Epithelial cell of esophagus (primary cell): ENCODE data around the gene SOX14.
A peak's percentile ranks its signal among the peaks of the same experiment; 100 is the strongest.

ENCODE experiments used
- DNase-seq: peaks from one replicate; pipeline ENCODE4 v3.0.0; 2010; ENCODE audit warnings: low read depth
- H3K4me3 ChIP-seq: 2 replicates; pipeline ENCODE4 v1.5.1; 2011; ENCODE audit warnings: mild to moderate bottlenecking, low read length, control low read depth
- TF ChIP-seq, protein P1 (sequence below): IDR thresholded peaks from 2 replicates; pipeline ENCODE4 v1.5.1; 2011; ENCODE audit warnings: low read depth, mild to moderate bottlenecking, low read length, control low read depth, inconsistent platforms; ENCODE audit not compliant: insufficient read depth; ENCODE audit errors: missing control alignments

The SOX14 gene

DNA sequence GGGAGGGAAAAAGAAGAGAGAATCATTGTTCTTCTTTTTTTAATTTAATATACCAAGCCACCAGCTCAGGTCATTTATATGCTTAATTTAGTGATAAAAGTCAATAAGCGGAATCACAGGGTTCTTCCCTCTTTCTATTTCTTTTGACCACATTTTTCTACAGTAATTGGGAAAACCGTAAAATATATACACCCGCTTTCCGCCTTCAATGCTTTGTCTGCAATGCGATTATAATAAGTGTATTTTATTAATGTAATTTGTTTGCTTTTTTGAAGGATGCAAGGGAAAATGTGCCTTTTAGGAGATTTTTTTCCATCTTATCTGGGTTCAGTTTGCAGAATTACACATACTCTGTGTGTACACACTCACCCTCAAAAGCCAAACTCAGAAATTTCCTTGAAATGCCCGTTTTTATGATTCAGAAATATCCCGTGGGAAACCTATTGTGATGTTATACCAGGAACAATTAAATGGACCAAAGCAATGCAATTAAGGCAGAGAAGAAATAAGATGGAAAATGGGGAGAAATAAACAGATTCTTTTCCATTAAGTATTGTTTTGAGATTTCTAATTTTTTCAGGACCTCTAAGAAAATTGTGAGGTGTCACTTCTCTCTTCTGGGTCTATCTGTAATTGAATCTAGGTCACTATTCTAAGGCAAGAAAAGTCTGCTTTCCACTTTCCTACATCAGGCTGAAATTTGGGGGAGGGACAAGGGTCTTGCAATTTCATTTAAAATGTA lies 8.3 kb downstream of the SOX14 start:
- H3K4me3 ChIP-seq: no peak overlapping the region
- DNase-seq: no peak
- TF ChIP-seq, protein P1, sequence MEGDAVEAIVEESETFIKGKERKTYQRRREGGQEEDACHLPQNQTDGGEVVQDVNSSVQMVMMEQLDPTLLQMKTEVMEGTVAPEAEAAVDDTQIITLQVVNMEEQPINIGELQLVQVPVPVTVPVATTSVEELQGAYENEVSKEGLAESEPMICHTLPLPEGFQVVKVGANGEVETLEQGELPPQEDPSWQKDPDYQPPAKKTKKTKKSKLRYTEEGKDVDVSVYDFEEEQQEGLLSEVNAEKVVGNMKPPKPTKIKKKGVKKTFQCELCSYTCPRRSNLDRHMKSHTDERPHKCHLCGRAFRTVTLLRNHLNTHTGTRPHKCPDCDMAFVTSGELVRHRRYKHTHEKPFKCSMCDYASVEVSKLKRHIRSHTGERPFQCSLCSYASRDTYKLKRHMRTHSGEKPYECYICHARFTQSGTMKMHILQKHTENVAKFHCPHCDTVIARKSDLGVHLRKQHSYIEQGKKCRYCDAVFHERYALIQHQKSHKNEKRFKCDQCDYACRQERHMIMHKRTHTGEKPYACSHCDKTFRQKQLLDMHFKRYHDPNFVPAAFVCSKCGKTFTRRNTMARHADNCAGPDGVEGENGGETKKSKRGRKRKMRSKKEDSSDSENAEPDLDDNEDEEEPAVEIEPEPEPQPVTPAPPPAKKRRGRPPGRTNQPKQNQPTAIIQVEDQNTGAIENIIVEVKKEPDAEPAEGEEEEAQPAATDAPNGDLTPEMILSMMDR: no peak

DNA sequence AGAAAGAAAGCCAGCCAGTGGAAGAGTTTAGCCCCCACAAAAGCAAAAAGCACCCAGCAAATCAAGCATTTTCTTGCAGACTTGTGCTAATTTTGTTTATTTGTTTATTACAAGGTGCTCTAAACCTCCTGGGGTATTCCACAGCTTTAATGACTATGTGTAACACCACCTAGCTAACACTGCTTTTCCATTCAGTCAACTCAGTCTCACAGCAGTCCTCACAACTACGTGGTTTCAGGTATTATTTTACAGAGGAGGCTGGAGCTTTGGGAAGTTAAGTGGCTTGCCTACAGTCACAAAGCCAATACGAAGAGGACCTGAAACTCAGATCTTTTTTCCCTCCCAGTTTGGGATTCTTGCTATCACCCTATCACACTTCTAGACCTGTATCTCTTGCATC lies 14.8 kb downstream of the SOX14 start:
- TF ChIP-seq, protein P1: no peak
- no peak for DNase-seq
- no peak overlapping the region for H3K4me3 ChIP-seq

DNA sequence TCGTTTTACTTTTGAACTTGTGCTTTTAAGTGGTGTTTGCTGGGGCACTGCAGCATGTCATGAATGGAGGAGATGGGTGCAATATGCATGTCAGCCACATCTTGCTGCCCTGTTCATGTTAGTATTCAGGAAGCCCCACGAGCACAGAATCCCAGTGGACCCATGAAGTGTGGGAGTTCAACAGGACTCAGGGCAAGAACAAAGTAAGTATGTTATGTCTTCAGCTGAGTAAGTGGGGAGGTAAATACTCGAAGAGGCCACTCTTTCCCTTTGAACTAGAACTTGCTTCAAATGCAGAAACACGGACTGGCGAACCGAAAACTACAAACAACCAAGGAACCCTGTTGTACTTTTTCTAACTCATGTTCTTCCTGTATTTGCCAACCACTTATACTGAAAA lies 23.4 kb downstream of the SOX14 start:
- DNase-seq: no peak
- TF ChIP-seq, protein P1: no peak
- no peak overlapping the region for H3K4me3 ChIP-seq

DNA sequence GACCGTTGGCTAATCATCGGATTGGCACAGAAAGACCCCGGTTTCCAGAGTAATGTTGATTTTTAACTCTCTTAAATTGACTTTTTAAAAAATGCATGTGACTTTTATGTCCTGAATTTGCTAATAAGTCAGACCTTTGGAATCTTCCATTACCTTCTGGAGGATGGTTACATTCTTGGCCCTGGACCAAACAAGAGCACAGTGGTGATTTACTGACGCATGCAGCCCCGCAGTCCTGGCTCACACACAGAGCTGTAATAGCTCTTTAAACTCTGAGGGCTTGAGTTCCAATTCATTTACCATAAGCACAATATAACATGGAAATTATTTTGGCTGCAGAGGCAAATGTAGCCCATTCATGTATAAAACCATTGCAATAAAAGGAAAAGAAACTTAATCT lies 25.1 kb downstream of the SOX14 start:
- TF ChIP-seq, protein P1: no peak
- no peak overlapping the region for H3K4me3 ChIP-seq
- no peak for DNase-seq

DNA sequence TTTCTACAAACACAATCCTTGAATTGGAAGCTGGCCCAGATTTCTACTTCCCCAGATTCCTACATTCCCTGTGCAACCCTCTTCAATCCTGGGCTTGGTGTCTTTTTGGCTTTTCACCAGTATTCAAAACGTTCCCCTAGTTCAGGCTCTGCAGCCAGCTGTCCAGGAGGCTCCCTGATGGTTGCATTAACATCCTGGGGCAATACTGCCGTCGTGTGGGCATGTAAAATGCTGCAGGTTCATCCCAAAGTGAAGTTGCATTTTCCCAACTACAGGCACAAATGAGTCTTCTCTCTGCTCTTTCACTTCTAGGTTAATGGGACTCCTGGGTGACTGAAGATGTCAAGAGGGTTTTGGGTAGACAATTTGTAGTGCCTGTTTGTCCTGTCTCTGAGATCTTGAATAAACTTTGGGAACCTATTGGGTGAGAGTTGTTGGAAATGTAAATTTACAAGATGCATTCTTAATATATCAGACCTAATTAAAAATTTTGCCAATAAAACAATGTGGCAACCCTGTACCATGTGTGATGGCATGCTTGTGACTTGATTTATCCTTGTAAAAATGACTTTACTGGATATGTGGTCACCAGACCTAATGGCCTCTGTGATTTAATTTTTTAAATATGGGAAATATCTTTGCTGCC lies 28.6 kb downstream of the SOX14 start:
- no peak overlapping the region for H3K4me3 ChIP-seq
- TF ChIP-seq, protein P1: peak; percentile 45
- DNase-seq: peak; percentile 12

DNA sequence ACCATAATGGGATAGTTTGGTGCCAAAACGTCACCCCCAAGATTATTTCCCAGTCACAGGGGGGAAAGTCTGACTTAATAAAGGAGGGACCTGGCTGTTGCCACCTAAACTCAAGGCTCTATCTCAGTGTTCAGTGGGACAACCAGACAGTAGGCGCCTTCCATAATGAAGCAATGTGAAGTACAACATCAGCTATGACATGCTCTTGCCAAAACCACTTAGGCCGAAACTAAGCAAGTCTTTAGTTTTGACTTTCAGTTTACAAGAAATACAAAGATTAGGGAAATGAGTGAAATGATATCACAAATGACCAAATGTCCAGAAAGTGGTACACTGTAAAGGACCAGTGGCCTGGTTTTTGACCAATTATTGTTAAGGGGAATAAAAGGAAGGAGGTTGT lies 32.9 kb downstream of the SOX14 start:
- DNase-seq: no peak
- TF ChIP-seq, protein P1: no peak
- no peak overlapping the region for H3K4me3 ChIP-seq
